K562 (cell line): ENCODE results near the gene AKAP13. TPM values are rescaled to one million over a fixed set of nuclear protein-coding genes. Genes with fewer than 3 reads are reported as not detected.

Experiments used
- ZNF668 ChIP-seq: fragments of 250-450 bp; sonication (Bioruptor Pico); IDR thresholded peaks from 2 replicates; pipeline ENCODE4 v1.8.0; 2022; ENCODE audit warnings: mild to moderate bottlenecking, inconsistent platforms
- polyA plus RNA-seq, 8 experiments: library from polyadenylated mRNA; depleted of rRNA in 4 of 8; stranded (reverse) in 5 of 8; unstranded in 3 of 8; fragments of >200 nt; fragmentation: Nextera tagmentation in 2 of 8; fragmentation: Illumina TruSeq in 1 of 8; extraction: Ambion mirVana in 2 of 8; extraction: Trizol in 1 of 8; gene quantifications; 2 replicates each; pipeline versions ENCODE4 v1.2.1 to v1.2.3, GENCODE V29; 2011 to 2014; ENCODE audit warnings: inconsistent platforms in 1 of 8, missing spikeins in 1 of 8
- total RNA-seq, 7 experiments: library from RNA; depleted of rRNA in 6 of 7; stranded (reverse); fragments of >200 nt in 6 of 7; fragmentation: Illumina TruSeq in 2 of 7; extraction: Trizol in 2 of 7; gene quantifications; 2 replicates each; pipeline versions ENCODE4 v1.2.1 to v1.2.3, GENCODE V29; 2011 to 2021; ENCODE audit warnings: low replicate concordance in 1 of 7
- TF ChIP-seq, protein P1 (sequence below): IDR thresholded peaks from 3 replicates; pipeline ENCODE4 v1.6.1; 2011; ENCODE audit warnings: borderline replicate concordance, mild to moderate bottlenecking; ENCODE audit not compliant: insufficient read length, insufficient read depth
- TF ChIP-seq, protein P2 (sequence below), 2 experiments: fragments of 450-650 bp; formaldehyde crosslinking in 1 of 2; IDR thresholded peaks; 2 replicates each; pipeline versions ENCODE4 v1.4.0 to v1.6.1; 2014 to 2020; ENCODE audit warnings: mild to moderate bottlenecking in 2 of 2, borderline replicate concordance in 1 of 2, low read depth in 1 of 2

Gene AKAP13
- total and polyA plus RNA-seq, 9 of the 15 experiments (the other 6 are each of a cell fraction or from before 2014, with no cell fraction given), result 0.03 to 1.7 (median 0.42) TPM

DNA sequence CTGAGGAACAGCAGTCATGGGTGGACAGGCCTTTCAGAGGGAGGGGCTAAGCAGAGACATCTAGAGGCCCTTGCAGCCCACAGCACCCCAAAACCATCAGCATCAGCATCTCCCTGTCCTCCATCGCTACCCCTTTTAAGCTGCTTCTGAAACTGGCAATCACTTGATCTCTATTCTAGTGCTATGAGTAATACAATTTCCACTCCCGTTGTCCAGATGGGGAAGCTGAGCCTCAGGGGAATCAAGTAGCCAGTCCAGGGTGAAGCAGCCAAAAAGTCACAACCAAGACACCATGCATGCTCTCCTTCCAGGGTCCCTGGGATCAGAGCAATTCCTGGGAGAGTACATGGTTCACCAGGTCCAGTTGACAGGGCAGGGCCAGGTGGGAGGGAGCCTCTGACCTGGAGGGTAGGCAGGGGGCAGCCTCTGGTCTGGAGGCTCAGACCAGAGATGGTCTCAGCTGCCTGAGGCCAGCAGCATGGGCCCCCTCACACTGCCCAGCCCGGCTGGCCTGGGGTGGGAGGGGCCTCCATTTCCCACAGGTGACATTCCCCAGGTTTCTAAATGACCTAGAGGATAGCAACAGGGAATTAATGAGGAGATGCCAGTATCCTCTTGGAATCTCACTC is 384.4 kb downstream of the AKAP13 start (continued):
- TF ChIP-seq, protein P1, sequence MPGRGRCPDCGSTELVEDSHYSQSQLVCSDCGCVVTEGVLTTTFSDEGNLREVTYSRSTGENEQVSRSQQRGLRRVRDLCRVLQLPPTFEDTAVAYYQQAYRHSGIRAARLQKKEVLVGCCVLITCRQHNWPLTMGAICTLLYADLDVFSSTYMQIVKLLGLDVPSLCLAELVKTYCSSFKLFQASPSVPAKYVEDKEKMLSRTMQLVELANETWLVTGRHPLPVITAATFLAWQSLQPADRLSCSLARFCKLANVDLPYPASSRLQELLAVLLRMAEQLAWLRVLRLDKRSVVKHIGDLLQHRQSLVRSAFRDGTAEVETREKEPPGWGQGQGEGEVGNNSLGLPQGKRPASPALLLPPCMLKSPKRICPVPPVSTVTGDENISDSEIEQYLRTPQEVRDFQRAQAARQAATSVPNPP, result no peak
- no peak for TF ChIP-seq ZNF668 (CRISPR knock-in tag)
- TF ChIP-seq, protein P2, sequence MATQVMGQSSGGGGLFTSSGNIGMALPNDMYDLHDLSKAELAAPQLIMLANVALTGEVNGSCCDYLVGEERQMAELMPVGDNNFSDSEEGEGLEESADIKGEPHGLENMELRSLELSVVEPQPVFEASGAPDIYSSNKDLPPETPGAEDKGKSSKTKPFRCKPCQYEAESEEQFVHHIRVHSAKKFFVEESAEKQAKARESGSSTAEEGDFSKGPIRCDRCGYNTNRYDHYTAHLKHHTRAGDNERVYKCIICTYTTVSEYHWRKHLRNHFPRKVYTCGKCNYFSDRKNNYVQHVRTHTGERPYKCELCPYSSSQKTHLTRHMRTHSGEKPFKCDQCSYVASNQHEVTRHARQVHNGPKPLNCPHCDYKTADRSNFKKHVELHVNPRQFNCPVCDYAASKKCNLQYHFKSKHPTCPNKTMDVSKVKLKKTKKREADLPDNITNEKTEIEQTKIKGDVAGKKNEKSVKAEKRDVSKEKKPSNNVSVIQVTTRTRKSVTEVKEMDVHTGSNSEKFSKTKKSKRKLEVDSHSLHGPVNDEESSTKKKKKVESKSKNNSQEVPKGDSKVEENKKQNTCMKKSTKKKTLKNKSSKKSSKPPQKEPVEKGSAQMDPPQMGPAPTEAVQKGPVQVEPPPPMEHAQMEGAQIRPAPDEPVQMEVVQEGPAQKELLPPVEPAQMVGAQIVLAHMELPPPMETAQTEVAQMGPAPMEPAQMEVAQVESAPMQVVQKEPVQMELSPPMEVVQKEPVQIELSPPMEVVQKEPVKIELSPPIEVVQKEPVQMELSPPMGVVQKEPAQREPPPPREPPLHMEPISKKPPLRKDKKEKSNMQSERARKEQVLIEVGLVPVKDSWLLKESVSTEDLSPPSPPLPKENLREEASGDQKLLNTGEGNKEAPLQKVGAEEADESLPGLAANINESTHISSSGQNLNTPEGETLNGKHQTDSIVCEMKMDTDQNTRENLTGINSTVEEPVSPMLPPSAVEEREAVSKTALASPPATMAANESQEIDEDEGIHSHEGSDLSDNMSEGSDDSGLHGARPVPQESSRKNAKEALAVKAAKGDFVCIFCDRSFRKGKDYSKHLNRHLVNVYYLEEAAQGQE (IDR thresholded peaks at IDR 0.05; ENCODE audit: borderline replicate concordance), result no peak
- TF ChIP-seq, protein P2 (CRISPR knock-in tag; IDR thresholded peaks at IDR 0.05; ENCODE audit: low read depth), result no peak
- TF ChIP-seq, all 486 proteins: peak for 0
